Dedifferentiated amniotic fluid mesenchymal stem cell (primary cell): ENCODE results near the gene CD99.
"Not testable (repeated sequence)": the region's sequence is repeated elsewhere in the genome, so short reads cannot be mapped to it uniquely, and the experiment has no call there.

Experiments
- DNase-seq: peaks from one replicate; pipeline ENCODE4 v3.0.0-alpha.2; 2016; ENCODE audit errors: extremely low spot score

CD99 gene

GRCh38 chrX:2773166-2774055 lies 82.3 kb downstream of the CD99 start:
- not testable (repeated sequence) for DNase-seq

- DNase-seq, result no peak
Observed at GRCh38 chrX:2774057-2774456, 83.0 kb downstream of the CD99 start.

DNA sequence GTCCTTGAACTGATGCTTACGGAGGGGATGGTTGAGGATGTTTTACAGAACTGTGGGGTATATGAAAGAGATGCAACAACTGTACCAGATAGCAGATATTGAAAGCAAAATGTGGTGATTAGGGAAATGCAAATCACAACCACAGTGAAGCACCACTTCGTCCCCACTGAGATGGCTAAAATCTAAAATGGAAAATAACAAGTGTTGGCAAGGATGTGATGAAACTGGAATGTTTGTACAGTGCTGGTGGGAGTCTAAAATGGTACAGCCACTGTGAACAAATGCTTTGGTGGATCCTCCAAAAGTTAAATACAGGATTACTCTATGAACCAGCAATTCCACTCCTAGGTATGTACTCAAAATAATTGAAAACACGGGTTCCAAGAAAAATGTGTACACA lies 83.7 kb downstream of the CD99 start:
- no peak for DNase-seq

GRCh38 chrX:2780472-2781225 lies 89.6 kb downstream of the CD99 start:
- not testable (repeated sequence) for DNase-seq

DNA sequence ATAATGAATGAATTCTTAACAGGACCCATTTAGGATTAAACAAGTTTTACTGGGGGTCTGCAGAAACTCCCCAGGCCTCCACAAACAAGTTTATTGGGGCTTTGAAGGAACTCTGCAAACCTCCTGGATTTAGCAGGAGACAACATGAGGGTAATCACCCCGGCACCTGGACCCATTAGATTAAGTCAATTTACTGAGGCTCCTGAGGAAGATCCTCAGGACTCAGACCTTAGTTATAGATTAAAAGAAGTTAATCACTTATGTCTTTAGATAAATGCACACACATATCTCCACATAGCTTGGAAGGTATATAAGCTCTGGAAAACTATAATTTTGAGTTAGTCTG lies 90.1 kb downstream of the CD99 start:
- no peak for DNase-seq

GRCh38 chrX:2781698-2782097 lies 90.6 kb downstream of the CD99 start:
- DNase-seq, result no peak

GRCh38 chrX:2782171-2782570 lies 91.1 kb downstream of the CD99 start:
- no peak for DNase-seq

DNA sequence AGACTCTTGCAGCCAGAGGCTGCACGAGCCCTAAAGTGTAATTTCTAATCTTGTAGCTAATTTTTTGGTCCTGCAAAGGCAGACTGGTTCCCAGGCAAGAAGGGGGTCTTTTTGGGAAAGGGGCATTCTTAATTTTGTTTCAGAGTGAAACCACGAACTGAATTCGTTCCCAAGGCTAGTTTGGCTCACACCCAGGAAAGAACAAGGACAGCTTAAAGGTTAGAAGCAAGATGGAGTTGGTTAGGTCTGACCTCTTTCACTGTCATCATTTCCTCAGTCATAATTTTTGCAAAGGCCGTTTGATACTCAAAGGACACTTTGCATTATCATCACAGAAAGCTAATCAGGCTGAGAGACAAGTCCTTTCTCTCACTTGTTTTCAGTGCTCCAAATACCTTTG lies 91.7 kb downstream of the CD99 start:
- no peak for DNase-seq

- DNase-seq, result no peak
Observed at GRCh38 chrX:2784026-2784425, 92.9 kb downstream of the CD99 start.

DNA sequence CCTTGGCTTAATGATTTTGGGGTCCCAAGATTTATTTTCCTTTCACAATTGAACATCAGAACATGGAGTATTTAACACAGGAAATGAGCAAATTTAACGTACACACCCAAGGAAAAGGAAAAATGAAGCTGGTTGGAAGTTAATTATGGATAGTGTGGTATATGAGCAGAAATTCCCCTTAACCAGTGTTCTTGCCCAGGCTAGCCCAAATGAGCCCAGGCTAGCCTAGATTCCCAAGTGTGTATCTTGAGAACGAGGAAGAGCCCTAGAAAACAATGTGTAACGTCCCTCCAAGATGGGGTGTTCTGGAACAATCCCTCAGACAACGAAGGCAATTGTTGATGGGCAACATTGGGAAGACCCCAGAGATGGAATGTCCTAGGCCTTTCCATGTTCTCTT lies 94.4 kb downstream of the CD99 start:
- no peak for DNase-seq

DNA sequence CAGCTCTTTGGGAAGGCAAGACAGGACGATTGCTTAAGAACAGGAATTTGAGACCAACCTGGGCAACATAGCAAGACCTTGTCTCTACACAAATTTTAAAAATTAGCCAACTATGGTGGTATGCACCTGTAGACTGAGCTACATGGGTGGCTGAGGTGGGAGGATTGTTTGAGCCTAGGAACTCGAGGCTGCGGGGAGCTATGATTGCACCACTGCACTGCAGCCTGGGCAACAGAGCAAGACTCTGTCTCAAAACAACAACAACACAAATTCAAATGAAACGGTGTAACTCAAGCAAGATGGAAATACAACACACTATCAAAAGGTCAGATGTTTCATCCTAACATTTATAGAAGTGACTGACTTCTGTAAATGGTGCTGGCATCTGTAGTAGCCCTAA lies 97.9 kb downstream of the CD99 start:
- no peak for DNase-seq

- no peak for DNase-seq
Observed at GRCh38 chrX:2789569-2789968, 98.5 kb downstream of the CD99 start.
